ENCODE measurements around the gene CLCN4. TPM values are rescaled to one million over a fixed set of nuclear protein-coding genes. Genes with fewer than 3 reads are reported as not detected.

CLCN4 gene
- total RNA-seq, 1 experiment from 2014 or later: 10.0 TPM

GRCh38 chrX:10223781-10224180 is 67.0 kb downstream of the CLCN4 start:
- intact Hi-C loops (cut with micrococcal nuclease; ENCODE audit: unreplicated experiment): no loop called here
- BruUV-seq (replicated peaks): no TSS peak
- DNase-seq: no peak
- Histone ChIP-seq H3K9me3 (no peaks in the 10 kb centered on the region), H3K4me1 (no peaks in the 10 kb centered on the region), H3K27me3 (replicated peaks; ENCODE audit: control insufficient read depth, insufficient read depth, low read length) (no peaks in the 10 kb centered on the region), H3K36me3 (ENCODE audit: control insufficient read depth, insufficient read depth, low read length) (no peaks in the 10 kb centered on the region), H3K4me3 (ENCODE audit: low read depth, low read length) (no peak overlapping the region)
- H3K9me3 Mint-ChIP-seq (ENCODE audit: unreplicated experiment): no peaks in the 10 kb centered on the region
- H3K4me3 Mint-ChIP-seq (ENCODE audit: unreplicated experiment): no peak overlapping the region
- H3K36me3 Mint-ChIP-seq (ENCODE audit: insufficient read depth, unreplicated experiment): peaks cover 6% of the 10 kb centered on the region
- CTCF ChIA-PET: no interaction called here
- no peaks in the 10 kb centered on the region for H3K4me1 Mint-ChIP-seq (ENCODE audit: low read depth, unreplicated experiment)
- no peaks in the 10 kb centered on the region for H3K27me3 Mint-ChIP-seq (ENCODE audit: insufficient read depth, unreplicated experiment)
- no peak for TF ChIP-seq CTCF (IDR thresholded peaks at IDR 0.05; ENCODE audit: insufficient read depth in 1 of 2, low read depth in 1 of 2, low read length in 1 of 2, severe bottlenecking in 1 of 2, unreplicated experiment in 1 of 2)
- POLR2A ChIA-PET: no interaction called here
- no peak overlapping the region for H3K27ac Mint-ChIP-seq (ENCODE audit: unreplicated experiment)

- H3K4me1 Mint-ChIP-seq (ENCODE audit: low read depth, unreplicated experiment): no peaks in the 10 kb centered on the region
- Histone ChIP-seq H3K4me1 (no peaks in the 10 kb centered on the region), H3K9me3 (no peaks in the 10 kb centered on the region), H3K36me3 (ENCODE audit: control insufficient read depth, insufficient read depth, low read length) (no peaks in the 10 kb centered on the region), H3K27me3 (replicated peaks; ENCODE audit: control insufficient read depth, insufficient read depth, low read length) (no peaks in the 10 kb centered on the region), H3K4me3 (ENCODE audit: low read depth, low read length) (no peak overlapping the region)
- ChIA-PET CTCF (no interaction called here), POLR2A (no interaction called here)
- H3K9me3 Mint-ChIP-seq (ENCODE audit: unreplicated experiment): no peaks in the 10 kb centered on the region
- no peak overlapping the region for H3K4me3 Mint-ChIP-seq (ENCODE audit: unreplicated experiment)
- no TSS peak for BruUV-seq (replicated peaks)
- H3K27ac Mint-ChIP-seq (ENCODE audit: unreplicated experiment): no peak overlapping the region
- no peaks in the 10 kb centered on the region for H3K36me3 Mint-ChIP-seq (ENCODE audit: insufficient read depth, unreplicated experiment)
- no peak for TF ChIP-seq CTCF (IDR thresholded peaks at IDR 0.05; ENCODE audit: insufficient read depth in 1 of 2, low read depth in 1 of 2, low read length in 1 of 2, severe bottlenecking in 1 of 2, unreplicated experiment in 1 of 2)
- no peaks in the 10 kb centered on the region for H3K27me3 Mint-ChIP-seq (ENCODE audit: insufficient read depth, unreplicated experiment)
- DNase-seq: no peak
- intact Hi-C loops (cut with micrococcal nuclease; ENCODE audit: unreplicated experiment): no loop called here
These were observed 73.4 kb downstream of the CLCN4 start for GRCh38 chrX:10230222-10230621.

- ChIA-PET CTCF (no interaction called here), POLR2A (no interaction called here)
- Mint-ChIP-seq H3K4me3 (ENCODE audit: unreplicated experiment) (no peak overlapping the region), H3K27ac (ENCODE audit: unreplicated experiment) (no peak overlapping the region), H3K36me3 (ENCODE audit: insufficient read depth, unreplicated experiment) (no peaks in the 10 kb centered on the region), H3K27me3 (ENCODE audit: insufficient read depth, unreplicated experiment) (no peaks in the 10 kb centered on the region), H3K9me3 (ENCODE audit: unreplicated experiment) (no peaks in the 10 kb centered on the region), H3K4me1 (ENCODE audit: low read depth, unreplicated experiment) (no peaks in the 10 kb centered on the region)
- no peak overlapping the region for H3K4me3 ChIP-seq (ENCODE audit: low read depth, low read length)
- BruUV-seq (replicated peaks): no TSS peak
- H3K36me3 ChIP-seq (ENCODE audit: control insufficient read depth, insufficient read depth, low read length): no peaks in the 10 kb centered on the region
- H3K9me3 ChIP-seq: no peaks in the 10 kb centered on the region
- intact Hi-C loops (cut with micrococcal nuclease; ENCODE audit: unreplicated experiment): no loop called here
- TF ChIP-seq CTCF (IDR thresholded peaks at IDR 0.05; ENCODE audit: insufficient read depth in 1 of 2, low read depth in 1 of 2, low read length in 1 of 2, severe bottlenecking in 1 of 2, unreplicated experiment in 1 of 2): no peak
- DNase-seq: no peak
- H3K27me3 ChIP-seq (replicated peaks; ENCODE audit: control insufficient read depth, insufficient read depth, low read length): no peaks in the 10 kb centered on the region
- no peaks in the 10 kb centered on the region for H3K4me1 ChIP-seq
These were observed 74.7 kb downstream of the CLCN4 start for GRCh38 chrX:10231461-10231860.

Measured in Caco-2 (cell line).